Esophagus squamous epithelium (tissue), 5 donors: ENCODE measurements around the gene ZNF79. TPM values are rescaled to one million over a fixed set of nuclear protein-coding genes. Genes with fewer than 3 reads are reported as not detected.

Source experiments
- DNase-seq: peaks from one replicate; lab custom pipeline; 2025; lab: John Stamatoyannopoulos, UW
- H3K27ac ChIP-seq, 4 donors: fragments of 200-600 bp; sonication (generic); one replicate each; pipeline ENCODE4 v1.5.1; 2016 to 2019; ENCODE audit warnings: mild to moderate bottlenecking in 1 of 4
- H3K27me3 ChIP-seq, 4 donors: fragments of 200-600 bp; sonication (generic); 1 replicate in 3 of 4; 2 replicates in 1 of 4; pipeline versions ENCODE4 v1.5.1 to v1.6.0; 2017 to 2021; ENCODE audit warnings: antibody characterized with exemption in 1 of 4
- H3K36me3 ChIP-seq, 3 donors: fragments of 200-600 bp; sonication (generic); one replicate each; pipeline ENCODE4 v1.5.1; 2016 to 2019
- H3K4me1 ChIP-seq, 3 donors: fragments of 200-600 bp; sonication (generic); one replicate each; pipeline ENCODE4 v1.5.1; 2017 to 2019
- H3K4me3 ChIP-seq, 4 donors: fragments of 200-600 bp; sonication (generic); 1 replicate in 3 of 4; 2 replicates in 1 of 4; pipeline ENCODE4 v1.5.1; 2016 to 2019; ENCODE audit warnings: mild to moderate bottlenecking in 2 of 4, moderate library complexity in 1 of 4
- H3K9me3 ChIP-seq, 3 donors: fragments of 200-600 bp; sonication (generic); one replicate each; pipeline ENCODE4 v1.5.1; 2016 to 2019
- POLR2A ChIP-seq, 4 donors: fragments of 450-650 bp; IDR thresholded peaks; one replicate each; pipeline ENCODE4 v1.6.1; 2017; ENCODE audit warnings: antibody characterized with exemption in 4 of 4, mild to moderate bottlenecking in 4 of 4, moderate library complexity in 3 of 4
- WGBS, 2 donors: methylation state at CpG; one replicate each; pipeline ENCODE4 v1.1.5; 2018; 5-methylcytosine and 5-hydroxymethylcytosine counted together
- intact Hi-C: fragments of 100-400 bp; cut with DNase I; formaldehyde crosslinking; loops from one replicate; pipeline ENCODE4 v1.15.0; 2022
- total RNA-seq, 4 donors: library from RNA; depleted of rRNA; stranded (reverse); fragments of >200 nt; gene quantifications; one replicate each; pipeline ENCODE4 v1.1.0, GENCODE V29; 2016
- TF ChIP-seq, protein P1 (sequence below), 6 experiments: fragments of 450-650 bp in 4 of 6; fragments of 200-600 bp in 2 of 6; sonication (generic) in 2 of 6; IDR thresholded peaks; one replicate each; pipeline ENCODE4 v1.5.1; 2016 to 2019; ENCODE audit warnings: antibody characterized with exemption in 6 of 6, mild to moderate bottlenecking in 4 of 6, moderate library complexity in 4 of 6
- donor health status: DM: yes; HTN: yes; CAD: no.

The ZNF79 gene
- total RNA-seq, 4 donors from 2014 or later = 3.1 to 9.9 (median 4.7) TPM

DNA sequence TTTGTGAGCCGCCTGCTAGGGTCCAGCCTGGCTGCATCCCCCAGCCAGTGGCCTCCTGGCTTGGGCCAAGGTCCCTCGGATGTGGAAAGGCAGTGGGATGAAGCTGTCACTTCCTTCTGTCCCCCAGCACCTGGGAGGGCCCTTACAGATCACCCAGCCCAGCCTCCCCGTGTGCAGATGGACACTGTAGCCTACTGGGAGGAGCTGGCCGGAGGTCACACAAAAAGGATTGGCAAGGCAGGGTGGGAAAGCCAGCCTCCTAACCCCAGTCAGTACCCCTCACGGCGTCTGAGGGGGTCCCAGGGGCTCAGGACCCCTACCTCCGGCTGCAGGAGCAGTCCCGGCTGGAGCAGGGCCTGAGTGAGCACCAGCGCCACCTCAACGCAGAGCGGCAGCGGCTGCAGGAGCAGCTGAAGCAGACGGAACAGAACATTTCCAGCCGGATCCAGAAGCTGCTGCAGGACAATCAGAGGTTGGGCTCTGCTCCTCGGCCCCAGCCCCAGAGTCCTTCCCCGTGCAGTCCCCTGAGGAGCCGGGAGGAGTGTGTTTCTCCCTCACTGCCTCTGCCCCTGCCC lies 55.4 kb downstream of the ZNF79 start:
- 60 to 80% methylated on average over 2 of the region's 17 CpGs for WGBS, 2 donors
- Histone ChIP-seq H3K4me3 (no peak overlapping the region), H3K36me3 (peaks cover 16 to 90% (median 30%) of the 10 kb centered on the region in 3 donors), H3K9me3 (no peaks in the 10 kb centered on the region), H3K27ac (no peak overlapping the region), H3K4me1 (no peaks in the 10 kb centered on the region), H3K27me3 (no peaks in the 10 kb centered on the region)
- intact Hi-C loops = no loop called here
- TF ChIP-seq, protein P1, sequence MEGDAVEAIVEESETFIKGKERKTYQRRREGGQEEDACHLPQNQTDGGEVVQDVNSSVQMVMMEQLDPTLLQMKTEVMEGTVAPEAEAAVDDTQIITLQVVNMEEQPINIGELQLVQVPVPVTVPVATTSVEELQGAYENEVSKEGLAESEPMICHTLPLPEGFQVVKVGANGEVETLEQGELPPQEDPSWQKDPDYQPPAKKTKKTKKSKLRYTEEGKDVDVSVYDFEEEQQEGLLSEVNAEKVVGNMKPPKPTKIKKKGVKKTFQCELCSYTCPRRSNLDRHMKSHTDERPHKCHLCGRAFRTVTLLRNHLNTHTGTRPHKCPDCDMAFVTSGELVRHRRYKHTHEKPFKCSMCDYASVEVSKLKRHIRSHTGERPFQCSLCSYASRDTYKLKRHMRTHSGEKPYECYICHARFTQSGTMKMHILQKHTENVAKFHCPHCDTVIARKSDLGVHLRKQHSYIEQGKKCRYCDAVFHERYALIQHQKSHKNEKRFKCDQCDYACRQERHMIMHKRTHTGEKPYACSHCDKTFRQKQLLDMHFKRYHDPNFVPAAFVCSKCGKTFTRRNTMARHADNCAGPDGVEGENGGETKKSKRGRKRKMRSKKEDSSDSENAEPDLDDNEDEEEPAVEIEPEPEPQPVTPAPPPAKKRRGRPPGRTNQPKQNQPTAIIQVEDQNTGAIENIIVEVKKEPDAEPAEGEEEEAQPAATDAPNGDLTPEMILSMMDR (IDR thresholded peaks at IDR 0.05) = no peak
- TF ChIP-seq POLR2A (IDR thresholded peaks at IDR 0.05) = no peak
- DNase-seq = no peak

DNA sequence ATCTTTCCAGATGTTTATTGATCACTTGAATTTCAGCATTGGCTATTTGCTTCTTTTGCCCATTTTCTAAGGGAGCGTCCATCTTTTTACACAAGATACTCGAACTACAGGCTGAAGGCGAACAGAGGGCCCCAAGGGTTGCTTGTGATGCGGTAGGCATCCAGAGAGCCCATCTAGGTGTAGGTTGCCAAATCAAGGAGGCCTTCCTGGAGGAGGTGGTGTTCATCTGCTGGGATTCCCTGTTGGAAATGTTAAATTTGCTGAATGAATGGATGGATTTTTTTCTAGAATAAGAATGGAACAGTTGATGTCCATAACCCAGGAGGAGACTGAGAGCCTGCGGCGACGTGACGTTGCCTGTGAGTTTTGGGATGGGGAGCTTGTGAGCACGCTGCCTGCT lies 58.5 kb downstream of the ZNF79 start:
- intact Hi-C loops = no loop called here
- no peak overlapping the region for H3K4me3 ChIP-seq
- peaks cover 25 to 99% (median 33%) of the 10 kb centered on the region in 3 donors for H3K36me3 ChIP-seq

GRCh38 chr9:127485995-127486394 lies 61.8 kb downstream of the ZNF79 start:
- 74 to 93% methylated on average over 4 to 9 of the region's 11 CpGs for WGBS, 2 donors
- Histone ChIP-seq H3K27ac (no peak overlapping the region), H3K4me3 (no peak overlapping the region), H3K9me3 (no peaks in the 10 kb centered on the region), H3K27me3 (no peaks in the 10 kb centered on the region), H3K4me1 (no peaks in the 10 kb centered on the region), H3K36me3 (peaks cover 14 to 99% (median 25%) of the 10 kb centered on the region in 3 donors)
- DNase-seq = no peak
- intact Hi-C loops = no loop called here
- no peak for TF ChIP-seq POLR2A (IDR thresholded peaks at IDR 0.05)
- TF ChIP-seq, protein P1 (IDR thresholded peaks at IDR 0.05) = peak in 1 of 6 experiments; percentile 28

More for the DNA sequence above, 58.5 kb downstream of the ZNF79 start:
- DNase-seq = no peak
- WGBS, 2 donors = 99 to 100% methylated on average over 9 of the region's 9 CpGs
- Histone ChIP-seq H3K9me3 (no peaks in the 10 kb centered on the region), H3K27ac (no peak overlapping the region), H3K27me3 (no peaks in the 10 kb centered on the region), H3K4me1 (no peaks in the 10 kb centered on the region)
- TF ChIP-seq POLR2A (IDR thresholded peaks at IDR 0.05) = no peak
- TF ChIP-seq, protein P1 (IDR thresholded peaks at IDR 0.05) = no peak

DNA sequence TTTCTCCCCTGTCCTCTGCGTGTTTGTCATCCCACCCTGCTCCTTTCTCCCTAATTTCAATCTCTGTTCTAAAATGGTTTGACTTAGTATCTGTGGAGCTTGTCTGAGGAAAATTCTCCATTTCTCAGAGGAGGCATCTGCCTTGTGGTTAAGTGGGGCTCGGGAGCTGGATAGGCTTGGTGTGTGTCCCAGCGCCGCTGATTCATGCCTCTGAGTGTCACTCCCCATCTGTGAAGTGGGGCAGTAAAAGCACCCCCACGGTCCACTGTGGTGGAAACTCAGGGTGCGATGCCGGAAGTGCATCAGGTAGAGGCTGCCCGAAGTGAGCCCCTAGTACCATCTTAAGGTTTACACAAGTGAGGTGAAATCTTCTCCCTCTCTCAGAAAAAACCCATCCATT lies 64.8 kb downstream of the ZNF79 start:
- peaks cover 0 to 2% (median 0%) of the 10 kb centered on the region in 3 donors for H3K4me1 ChIP-seq
- intact Hi-C loops = no loop called here
- H3K4me3 ChIP-seq = no peak overlapping the region
- DNase-seq = no peak
- TF ChIP-seq, protein P1 (IDR thresholded peaks at IDR 0.05) = no peak
- no peak for TF ChIP-seq POLR2A (IDR thresholded peaks at IDR 0.05)
- H3K9me3 ChIP-seq = no peaks in the 10 kb centered on the region
- WGBS, 2 donors = 89 to 90% methylated on average over 2 to 8 of the region's 8 CpGs
- no peak overlapping the region for H3K27ac ChIP-seq
- H3K27me3 ChIP-seq = no peaks in the 10 kb centered on the region
- H3K36me3 ChIP-seq = peaks cover 20 to 100% (median 42%) of the 10 kb centered on the region in 3 donors

- no peak for DNase-seq
- 81 to 86% methylated on average over 5 to 6 of the region's 22 CpGs for WGBS, 2 donors
- TF ChIP-seq, protein P1 (IDR thresholded peaks at IDR 0.05) = no peak
- TF ChIP-seq POLR2A (IDR thresholded peaks at IDR 0.05) = no peak
- Histone ChIP-seq H3K27ac (no peak overlapping the region), H3K4me3 (no peak overlapping the region), H3K27me3 (no peaks in the 10 kb centered on the region), H3K4me1 (peaks cover under 1 to 8% (median under 1%) of the 10 kb centered on the region in 3 donors), H3K36me3 (peaks cover 20 to 100% (median 43%) of the 10 kb centered on the region in 3 donors), H3K9me3 (no peaks in the 10 kb centered on the region)
- intact Hi-C loops = no loop called here
Observed at GRCh38 chr9:127489471-127490115, 65.4 kb downstream of the ZNF79 start.
